Heart left ventricle (tissue), 16 donors: Measurements from ENCODE around the gene FAM98B. TPM values are rescaled to one million over a fixed set of nuclear protein-coding genes. Genes with fewer than 3 reads are reported as not detected.

Experiments
- ATAC-seq, 4 donors: fragments of 200-7000 bp; cut with Tn5 transposase; one replicate each; pipeline ENCODE4 v1.9.1; 2020 to 2022; ENCODE audit warnings: moderate library complexity in 4 of 4, mild to moderate bottlenecking in 3 of 4, moderate number of reproducible peaks in 1 of 4
- DNase-seq, 5 donors: peaks; one replicate each; pipeline ENCODE4 v3.0.0-alpha.2; 2020
- H3K27ac ChIP-seq, 12 donors: fragments of 200-600 bp; sonication (generic) in 4 of 12; one replicate each; pipeline versions ENCODE4 v1.5.0 to v1.8.0; 2016 to 2022; ENCODE audit warnings: mild to moderate bottlenecking in 2 of 12
- H3K27me3 ChIP-seq, 9 donors: fragments of 200-600 bp; sonication (generic) in 2 of 9; one replicate each; pipeline versions ENCODE4 v1.5.1 to v1.8.0; 2016 to 2022; ENCODE audit warnings: mild to moderate bottlenecking in 3 of 9
- H3K36me3 ChIP-seq, 9 donors: fragments of 200-600 bp; sonication (generic) in 2 of 9; one replicate each; pipeline versions ENCODE4 v1.5.0 to v1.8.0; 2018 to 2022; ENCODE audit warnings: mild to moderate bottlenecking in 2 of 9
- H3K4me1 ChIP-seq, 12 donors: fragments of 200-600 bp; sonication (generic) in 4 of 12; one replicate each; pipeline versions ENCODE4 v1.5.0 to v1.8.0; 2016 to 2022; ENCODE audit warnings: mild to moderate bottlenecking in 3 of 12
- H3K4me3 ChIP-seq, 12 donors: fragments of 200-600 bp; sonication (generic) in 4 of 12; one replicate each; pipeline versions ENCODE4 v1.5.0 to v1.8.0; 2017 to 2022; ENCODE audit warnings: mild to moderate bottlenecking in 9 of 12, moderate library complexity in 4 of 12
- H3K9me3 ChIP-seq, 12 donors: fragments of 200-600 bp; sonication (generic) in 4 of 12; one replicate each; pipeline versions ENCODE4 v1.5.0 to v1.8.0; 2016 to 2022; ENCODE audit warnings: mild to moderate bottlenecking in 1 of 12
- CTCF ChIP-seq, 12 donors: fragments of 200-600 bp; sonication (generic) in 4 of 12; IDR thresholded peaks; one replicate each; pipeline versions ENCODE4 v1.5.0 to v1.8.0; 2018 to 2022; ENCODE audit warnings: antibody characterized with exemption in 12 of 12, mild to moderate bottlenecking in 5 of 12
- POLR2A ChIP-seq, 2 donors: fragments of 450-650 bp; IDR thresholded peaks; one replicate each; pipeline ENCODE4 v1.6.1; 2017; ENCODE audit warnings: antibody characterized with exemption in 2 of 2, mild to moderate bottlenecking in 2 of 2, moderate library complexity in 2 of 2
- WGBS, 4 donors: extraction: QIAGEN DNeasy Blood & Tissue Kit in 2 of 4; methylation state at CpG; one replicate each; pipeline versions ENCODE4 v1.1.5 to v1.1.7; 2013 to 2018; 5-methylcytosine and 5-hydroxymethylcytosine counted together
- intact Hi-C, 10 donors: fragments of 100-400 bp; cut with DNase I; formaldehyde crosslinking; loops; one replicate each; pipeline versions ENCODE4 v1.11.1 to v1.14.2; 2022
- polyA plus RNA-seq, 2 donors: library from polyadenylated mRNA; stranded (reverse); fragments of 200-250 nt; gene quantifications; one replicate each; pipeline ENCODE4 v1.2.3, GENCODE V29; 2013
- total RNA-seq, 9 donors: library from RNA; depleted of rRNA in 2 of 9; stranded (reverse); fragments of >200 nt in 2 of 9; fragmentation: NEBNext Ultra II Directional in 3 of 9; extraction: Animal tissue kit (Norgen Biotek cat#: 25700) in 3 of 9; gene quantifications; one replicate each; pipeline versions ENCODE4 v1.1.0 to v1.2.4, GENCODE V29; 2016 to 2023
- donor health status: ischemic (EF 13 %, LVEDD 7.1; RV severe dilation, severe dysfunction).
- donor health status: healthy with polysubstance abuse.
- donor health status: DM: no; HTN: yes; CAD: no.
- donor health status: DM: no; HTN: no; CAD: no.
- donor health status: ischemic (EF 25% LVEDD 6.9; RV normal size, moderate dysfunction).
- donor health status: ischemic (EF 25% LVEDD 5.7; RV mildly dilated, moderate dysfunction).
- donor health status: healthy.
- donor health status: DM: yes; HTN: yes; CAD: no.
- donor health status: ischemic (EF 35%, LVEDD 5.7; RV mildly dilated, moderate dysfunction).
- donor health status: nonischemic (EF 11% LVEDD 7.7; RV severe dilation, severe dysfunction).
- donor health status: DM: yes; HTN: yes; CAD: no.
- donor health status: PGD.
- donor health status: ischemic (EF 29% LVEDD 5.4; RV normal size, mild dysfunction).
- donor health status: nonischemic (EF 23%, LVEDD 6.1; RV moderate dilation, normal function).

The FAM98B gene
- total and polyA plus RNA-seq, 11 donors = 7.8 to 29.4 (median 21.2) TPM

GRCh38 chr15:38412466-38412865 lies 41.5 kb upstream of the FAM98B start:
- no peaks in the 10 kb centered on the region for H3K36me3 ChIP-seq
- H3K27me3 ChIP-seq = no peaks in the 10 kb centered on the region
- ATAC-seq (no peak), DNase-seq (no peak)
- intact Hi-C loops = loop anchor here in 9 of 10 donors (2.0 to 10.0 kb wide), 6 partner anchors 58 to 418 kb away; no protein-coding TSS in a partner anchor
- H3K4me3 ChIP-seq = no peak overlapping the region
- peak overlapping the region in 8 of 12 donors; percentile 6 to 78 (median 30) for H3K27ac ChIP-seq
- no peaks in the 10 kb centered on the region for H3K9me3 ChIP-seq
- H3K4me1 ChIP-seq = peaks cover 0 to 20% (median 0%) of the 10 kb centered on the region in 12 donors
- WGBS, 4 donors = 58 to 71% (median 66%) methylated on average over 3 of the region's 3 CpGs
- TF ChIP-seq CTCF (IDR thresholded peaks at IDR 0.05) = no peak

GRCh38 chr15:38414357-38414756 lies 39.6 kb upstream of the FAM98B start:
- H3K36me3 ChIP-seq = no peaks in the 10 kb centered on the region
- H3K4me1 ChIP-seq = peaks cover 0 to 20% (median 0%) of the 10 kb centered on the region in 12 donors
- H3K9me3 ChIP-seq = no peaks in the 10 kb centered on the region
- H3K27ac ChIP-seq = no peak overlapping the region
- no peak for TF ChIP-seq POLR2A (IDR thresholded peaks at IDR 0.05)
- peak; percentile 52 to 74 (median 63) for TF ChIP-seq CTCF (IDR thresholded peaks at IDR 0.05)
- DNase-seq (peak; percentile 56 to 69 (median 63)), ATAC-seq (peak in 3 of 4 donors; percentile 88 to 95 (median 88))
- H3K4me3 ChIP-seq = no peak overlapping the region
- intact Hi-C loops = loop anchor here in 8 of 10 donors (2.0 to 10.0 kb wide), 6 partner anchors 60 to 420 kb away; no protein-coding TSS in a partner anchor
- no peaks in the 10 kb centered on the region for H3K27me3 ChIP-seq

GRCh38 chr15:38421069-38421690 lies 32.7 kb upstream of the FAM98B start:
- WGBS, 4 donors = 64 to 90% (median 74%) methylated on average over 4 of the region's 4 CpGs
- no peak for DNase-seq
- no peaks in the 10 kb centered on the region for H3K4me1 ChIP-seq
- TF ChIP-seq CTCF (IDR thresholded peaks at IDR 0.05) (no peak), POLR2A (IDR thresholded peaks at IDR 0.05) (no peak)
- intact Hi-C loops = no loop called here
- H3K27me3 ChIP-seq = peaks cover 0 to 5% (median 0%) of the 10 kb centered on the region in 9 donors
- no peak overlapping the region for H3K4me3 ChIP-seq
- no peak for ATAC-seq
- no peaks in the 10 kb centered on the region for H3K36me3 ChIP-seq
- H3K9me3 ChIP-seq = no peaks in the 10 kb centered on the region
- no peak overlapping the region for H3K27ac ChIP-seq

- DNase-seq (no peak), ATAC-seq (no peak)
- Histone ChIP-seq H3K4me1 (no peaks in the 10 kb centered on the region), H3K27ac (no peak overlapping the region), H3K27me3 (peaks cover 0 to 7% (median 0%) of the 10 kb centered on the region in 9 donors), H3K36me3 (no peaks in the 10 kb centered on the region), H3K9me3 (no peaks in the 10 kb centered on the region), H3K4me3 (no peak overlapping the region)
- no peak for TF ChIP-seq CTCF (IDR thresholded peaks at IDR 0.05)
- no peak for TF ChIP-seq POLR2A (IDR thresholded peaks at IDR 0.05)
- intact Hi-C loops = no loop called here
- WGBS, 4 donors = 79 to 83% (median 81%) methylated on average over 4 of the region's 4 CpGs
Observed at GRCh38 chr15:38424101-38424552, 29.8 kb upstream of the FAM98B start.
